Gastrocnemius medialis (tissue), 4 donors: Measurements from ENCODE around the gene MRTFA. TPM values are rescaled to one million over a fixed set of nuclear protein-coding genes. Genes with fewer than 3 reads are reported as not detected.

ENCODE experiments used
- ATAC-seq, 2 donors: fragments of 150-250 bp; one replicate each; pipeline ENCODE4 v1.9.1; 2016
- DNase-seq, 2 donors: peaks; one replicate each; pipeline ENCODE4 v3.0.0-alpha.2; 2019
- H3K27ac ChIP-seq, 4 donors: fragments of 200-600 bp; sonication (generic); 1 replicate in 1 of 4; 2 replicates in 3 of 4; pipeline ENCODE4 v1.5.1; 2016 to 2018; ENCODE audit warnings: mild to moderate bottlenecking in 2 of 4, moderate library complexity in 1 of 4
- H3K27me3 ChIP-seq, 3 donors: fragments of 200-600 bp; sonication (generic) in 2 of 3; 1 replicate in 1 of 3; 2 replicates in 2 of 3; pipeline versions ENCODE4 v1.5.1 to v1.6.0; 2016 to 2019; ENCODE audit warnings: mild to moderate bottlenecking in 1 of 3, moderate library complexity in 1 of 3
- H3K36me3 ChIP-seq, 2 donors: fragments of 200-600 bp; sonication (generic) in 1 of 2; one replicate each; pipeline ENCODE4 v1.5.1; 2017 to 2018
- H3K4me1 ChIP-seq, 2 donors: fragments of 200-600 bp; sonication (generic) in 1 of 2; one replicate each; pipeline ENCODE4 v1.5.1; 2016 to 2017; ENCODE audit warnings: mild to moderate bottlenecking in 2 of 2
- H3K4me3 ChIP-seq, 4 donors: fragments of 200-600 bp; sonication (generic) in 3 of 4; 1 replicate in 1 of 4; 2 replicates in 3 of 4; pipeline ENCODE4 v1.5.1; 2016 to 2019; ENCODE audit warnings: mild to moderate bottlenecking in 2 of 4
- H3K9me3 ChIP-seq, 3 donors: fragments of 200-600 bp; sonication (generic) in 2 of 3; 1 replicate in 1 of 3; 2 replicates in 2 of 3; pipeline ENCODE4 v1.5.1; 2016 to 2019
- POLR2A ChIP-seq, 2 donors: fragments of 450-650 bp; IDR thresholded peaks; one replicate each; pipeline ENCODE4 v1.6.1; 2017; ENCODE audit warnings: antibody characterized with exemption in 2 of 2, mild to moderate bottlenecking in 2 of 2, moderate library complexity in 2 of 2
- in situ Hi-C, 4 donors: fragments of 200-750 bp; cut with MboI; loops; one replicate each; pipeline versions ENCODE4 v1.15.0 to v1.8.0; 2017; ENCODE audit warnings: low sequenced_read_pairs in 4 of 4
- intact Hi-C: fragments of 100-400 bp; cut with DNase I; formaldehyde crosslinking; loops from one replicate; pipeline ENCODE4 v1.15.1; 2023; ENCODE audit warnings: low total_unique reads
- total RNA-seq, 4 donors: library from RNA; depleted of rRNA; stranded (reverse); fragments of >200 nt; gene quantifications; one replicate each; pipeline versions ENCODE4 v1.1.0 to v1.2.3, GENCODE V29; 2016
- TF ChIP-seq, protein P1 (sequence below), 5 experiments: fragments of 450-650 bp in 3 of 5; fragments of 200-600 bp in 2 of 5; sonication (generic) in 2 of 5; IDR thresholded peaks in 4 of 5; conservative IDR thresholded peaks in 1 of 5; 1 replicate in 4 of 5; 2 replicates in 1 of 5; pipeline ENCODE4 v1.5.1; 2016 to 2019; ENCODE audit warnings: antibody characterized with exemption in 5 of 5, mild to moderate bottlenecking in 3 of 5, moderate library complexity in 3 of 5

MRTFA gene
- total RNA-seq, 4 donors from 2014 or later = 13.7 to 31.3 (median 22.2) TPM

DNA sequence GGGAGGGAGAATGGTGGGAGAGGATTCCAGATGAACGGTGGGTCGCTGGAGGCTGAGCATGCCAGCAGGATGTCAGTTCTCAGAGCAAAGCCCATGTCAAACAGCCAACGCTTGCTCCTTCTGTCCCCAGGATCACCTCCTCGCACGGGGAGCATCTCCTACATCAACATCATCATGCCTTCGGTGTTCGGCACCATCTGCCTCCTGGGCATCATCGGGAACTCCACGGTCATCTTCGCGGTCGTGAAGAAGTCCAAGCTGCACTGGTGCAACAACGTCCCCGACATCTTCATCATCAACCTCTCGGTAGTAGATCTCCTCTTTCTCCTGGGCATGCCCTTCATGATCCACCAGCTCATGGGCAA lies 44.3 kb upstream of the MRTFA start:
- no peak for ATAC-seq
- TF ChIP-seq, protein P1, sequence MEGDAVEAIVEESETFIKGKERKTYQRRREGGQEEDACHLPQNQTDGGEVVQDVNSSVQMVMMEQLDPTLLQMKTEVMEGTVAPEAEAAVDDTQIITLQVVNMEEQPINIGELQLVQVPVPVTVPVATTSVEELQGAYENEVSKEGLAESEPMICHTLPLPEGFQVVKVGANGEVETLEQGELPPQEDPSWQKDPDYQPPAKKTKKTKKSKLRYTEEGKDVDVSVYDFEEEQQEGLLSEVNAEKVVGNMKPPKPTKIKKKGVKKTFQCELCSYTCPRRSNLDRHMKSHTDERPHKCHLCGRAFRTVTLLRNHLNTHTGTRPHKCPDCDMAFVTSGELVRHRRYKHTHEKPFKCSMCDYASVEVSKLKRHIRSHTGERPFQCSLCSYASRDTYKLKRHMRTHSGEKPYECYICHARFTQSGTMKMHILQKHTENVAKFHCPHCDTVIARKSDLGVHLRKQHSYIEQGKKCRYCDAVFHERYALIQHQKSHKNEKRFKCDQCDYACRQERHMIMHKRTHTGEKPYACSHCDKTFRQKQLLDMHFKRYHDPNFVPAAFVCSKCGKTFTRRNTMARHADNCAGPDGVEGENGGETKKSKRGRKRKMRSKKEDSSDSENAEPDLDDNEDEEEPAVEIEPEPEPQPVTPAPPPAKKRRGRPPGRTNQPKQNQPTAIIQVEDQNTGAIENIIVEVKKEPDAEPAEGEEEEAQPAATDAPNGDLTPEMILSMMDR (IDR thresholded peaks at IDR 0.05 in 4 of 5, conservative IDR thresholded peaks at IDR 0.05 in 1 of 5) = no peak
- TF ChIP-seq POLR2A (IDR thresholded peaks at IDR 0.05) = no peak
- H3K27me3 ChIP-seq = peaks cover 11 to 15% (median 13%) of the 10 kb centered on the region in 3 donors
- in situ Hi-C loops (no loop called here), intact Hi-C loops (loop anchor here (10.0 kb wide), 1 partner anchor 74 kb away; no protein-coding TSS in a partner anchor)
- H3K27ac ChIP-seq = no peak overlapping the region
- DNase-seq = no peak
- H3K9me3 ChIP-seq = no peaks in the 10 kb centered on the region
- H3K36me3 ChIP-seq = no peaks in the 10 kb centered on the region
- H3K4me1 ChIP-seq = peaks cover 11 to 13% of the 10 kb centered on the region in 2 donors
- no peak overlapping the region for H3K4me3 ChIP-seq

DNA sequence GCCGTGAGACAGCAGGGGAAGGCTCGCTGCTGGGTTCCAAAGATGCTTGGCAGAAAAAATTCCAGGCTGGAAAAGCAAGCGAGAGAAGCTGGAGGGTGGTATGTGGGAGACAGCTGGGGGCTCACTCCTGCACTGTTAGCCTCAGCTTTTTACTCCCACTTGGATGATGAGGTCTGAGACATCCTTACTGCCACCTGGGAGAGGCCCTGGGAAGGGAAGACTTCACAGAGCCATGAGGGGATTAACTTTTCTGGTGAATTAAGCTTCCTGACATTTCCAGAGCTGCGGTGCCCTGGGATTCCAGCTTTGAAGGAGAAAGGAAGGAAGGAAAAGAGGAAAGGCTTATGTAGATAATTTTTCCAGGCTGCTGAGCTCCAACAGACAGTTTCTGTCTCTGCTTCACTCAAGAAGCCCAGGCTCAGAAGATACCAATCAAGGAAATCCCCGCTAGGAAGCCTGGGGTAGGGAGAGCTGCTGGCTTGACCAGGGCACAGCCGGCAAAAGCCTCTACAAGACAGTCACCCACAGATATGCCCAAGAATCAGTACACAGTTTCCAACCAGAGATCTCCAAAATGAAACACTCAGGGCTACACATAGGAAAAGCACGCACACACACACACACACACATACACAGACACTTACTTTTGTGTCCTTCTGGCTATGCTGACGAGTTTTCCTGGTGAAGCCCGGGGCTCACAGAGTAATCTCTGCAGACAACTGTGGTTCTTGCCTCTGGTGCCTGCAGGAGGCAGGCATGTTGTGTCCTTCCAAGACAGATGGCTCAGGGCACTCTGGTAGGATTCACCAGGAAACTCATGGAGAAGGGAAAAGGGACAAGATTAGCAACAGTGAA lies 43.7 kb upstream of the MRTFA start:
- peaks cover 11 to 15% (median 13%) of the 10 kb centered on the region in 3 donors for H3K27me3 ChIP-seq
- ATAC-seq (no peak), DNase-seq (no peak)
- H3K27ac ChIP-seq = no peak overlapping the region
- intact Hi-C loops (loop anchor here (10.0 kb wide), 1 partner anchor 75 kb away; no protein-coding TSS in a partner anchor), in situ Hi-C loops (no loop called here)
- no peak for TF ChIP-seq POLR2A (IDR thresholded peaks at IDR 0.05)
- TF ChIP-seq, protein P1 (IDR thresholded peaks at IDR 0.05 in 4 of 5, conservative IDR thresholded peaks at IDR 0.05 in 1 of 5) = no peak
- H3K9me3 ChIP-seq = no peaks in the 10 kb centered on the region
- no peaks in the 10 kb centered on the region for H3K36me3 ChIP-seq
- peaks cover 11 to 13% of the 10 kb centered on the region in 2 donors for H3K4me1 ChIP-seq
- H3K4me3 ChIP-seq = no peak overlapping the region

DNA sequence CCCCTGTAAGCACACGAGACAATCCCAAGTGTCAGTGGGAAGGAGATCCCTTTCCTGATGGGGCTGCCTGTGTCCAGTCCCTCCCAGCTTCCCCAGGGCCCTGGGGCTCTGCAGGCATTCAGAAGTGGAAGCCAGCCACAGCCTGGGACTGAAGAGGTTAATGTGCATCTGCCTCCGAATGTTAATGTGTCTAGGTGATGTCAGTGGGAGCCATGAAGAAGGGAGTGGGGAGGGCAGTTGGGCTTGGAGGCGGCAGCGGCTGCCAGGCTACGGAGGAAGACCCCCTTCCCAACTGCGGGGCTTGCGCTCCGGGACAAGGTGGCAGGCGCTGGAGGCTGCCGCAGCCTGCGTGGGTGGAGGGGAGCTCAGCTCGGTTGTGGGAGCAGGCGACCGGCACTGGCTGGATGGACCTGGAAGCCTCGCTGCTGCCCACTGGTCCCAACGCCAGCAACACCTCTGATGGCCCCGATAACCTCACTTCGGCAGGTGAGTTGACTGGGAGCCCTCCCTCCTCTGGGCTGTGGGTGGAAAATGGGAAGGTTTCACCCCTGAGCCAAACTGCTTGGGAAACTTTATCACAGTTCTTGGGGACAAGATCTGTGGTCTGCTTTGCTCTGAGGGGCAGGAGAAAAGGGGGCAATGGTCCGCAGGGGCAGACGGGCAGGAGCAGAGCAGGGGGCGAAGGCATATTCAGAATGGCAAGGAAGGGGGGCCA lies 42.9 kb upstream of the MRTFA start, which contains the start of gene MCHR1:
Gene MCHR1 (plus strand): TSS at position 236 of the 715 bp plus-strand sequence. CDS start 169 bp downstream, at position 405.
- Histone ChIP-seq H3K4me3 (peak within 1 kb of the TSS in 1 of 4 donors; percentile 5), H3K9me3 (no peaks in the 10 kb centered on the region), H3K4me1 (peaks cover 11 to 13% of the 10 kb centered on the region in 2 donors), H3K27ac (no peak within 1 kb of the TSS), H3K36me3 (no peaks in the 10 kb centered on the region), H3K27me3 (peaks cover 11 to 15% (median 13%) of the 10 kb centered on the region in 3 donors)
- TF ChIP-seq, protein P1 (IDR thresholded peaks at IDR 0.05 in 4 of 5, conservative IDR thresholded peaks at IDR 0.05 in 1 of 5) = no peak
- TF ChIP-seq POLR2A (IDR thresholded peaks at IDR 0.05) = no peak
- no peak for DNase-seq
- intact Hi-C loops = no loop called here
- in situ Hi-C loops = no loop called here
- no peak for ATAC-seq

DNA sequence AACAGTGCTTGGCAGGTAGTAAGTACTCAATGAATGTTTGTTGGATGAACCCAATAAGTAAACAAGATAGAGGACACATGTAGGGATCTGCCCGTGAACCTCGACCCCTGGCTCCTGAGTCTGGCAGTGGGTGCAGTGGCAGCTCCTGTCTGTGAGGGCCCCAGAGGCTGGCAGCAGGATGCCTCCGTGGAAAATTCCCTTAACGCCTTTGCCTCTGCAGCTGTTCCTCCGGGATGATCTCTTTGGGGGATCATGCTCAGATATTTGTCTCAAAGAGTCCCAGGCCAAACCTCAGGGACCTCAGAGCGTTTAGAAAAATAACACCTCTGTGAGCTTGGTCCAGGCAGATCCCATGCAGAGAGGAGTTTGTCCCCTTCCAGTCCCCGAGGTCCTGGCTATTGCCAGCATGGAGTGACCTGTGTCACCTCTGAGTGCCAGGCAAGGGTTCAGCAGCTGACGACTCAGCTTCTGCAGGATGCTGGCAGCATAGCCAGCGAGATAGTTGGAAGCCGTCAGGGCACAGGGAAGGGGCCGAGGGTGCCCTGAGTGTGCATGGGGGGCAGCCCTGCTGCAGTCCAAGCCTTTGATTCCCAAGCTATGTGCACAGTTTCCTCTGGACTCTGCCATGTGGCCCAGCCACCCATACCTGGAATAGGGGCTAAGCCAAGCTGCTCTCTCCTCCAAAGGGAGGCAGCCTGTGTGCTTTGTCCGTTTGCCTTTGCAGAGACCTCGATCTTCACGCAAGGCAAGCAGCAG lies 42.2 kb upstream of the MRTFA start:
- Histone ChIP-seq H3K4me1 (peaks cover 11 to 13% of the 10 kb centered on the region in 2 donors), H3K4me3 (no peak overlapping the region), H3K27me3 (peaks cover 11 to 15% (median 13%) of the 10 kb centered on the region in 3 donors), H3K36me3 (no peaks in the 10 kb centered on the region), H3K9me3 (no peaks in the 10 kb centered on the region), H3K27ac (no peak overlapping the region)
- TF ChIP-seq POLR2A (IDR thresholded peaks at IDR 0.05) = no peak
- TF ChIP-seq, protein P1 (IDR thresholded peaks at IDR 0.05 in 4 of 5, conservative IDR thresholded peaks at IDR 0.05 in 1 of 5) = no peak
- in situ Hi-C loops = no loop called here
- ATAC-seq (no peak), DNase-seq (no peak)
- intact Hi-C loops = no loop called here
